HCT116 (cell line): ENCODE data around the gene COA7. TPM values are rescaled to one million over a fixed set of nuclear protein-coding genes. Genes with fewer than 3 reads are reported as not detected.

Source experiments
- ATAC-seq: fragments of 200-7000 bp; cut with Tn5 transposase; 2 replicates; pipeline ENCODE4 v1.9.1; 2020; ENCODE audit warnings: mild to moderate bottlenecking, moderate library complexity
- BruUV-seq: library from RNA; stranded (reverse); fragments of 400-500 nt; replicated peaks from 2 replicates; lab custom pipeline; 2021; lab: Mats Ljungman, UMichigan
- CTCF ChIA-PET: fragments of 300-600 bp; sonication (Branson Sonifier 250); formaldehyde crosslinking; loops from one replicate; lab custom pipeline; 2021; ENCODE audit warnings: antibody characterized with exemption; lab: Charles Lee
- POLR2A ChIA-PET: fragments of 300-600, 350-600 bp; sonication (Branson Sonifier 250); formaldehyde crosslinking; loops from one replicate; lab custom pipeline; 2021; ENCODE audit warnings: antibody characterized with exemption; lab: Charles Lee
- RAD21 ChIA-PET, 2 experiments: fragments of 300-600 bp; sonication (Branson Sonifier 250); formaldehyde crosslinking; loops; one replicate each; lab custom pipeline; 2023; ENCODE audit warnings: low total read pairs in 2 of 2; ENCODE audit not compliant: uncharacterized antibody in 2 of 2, unreplicated experiment in 2 of 2, low non-redundant PET in 1 of 2; lab: Charles Lee
- DNase-seq: peaks from one replicate; pipeline ENCODE4 v3.0.0-alpha.2; 2010; ENCODE audit warnings: low read depth, low spot score
- H2AFZ ChIP-seq: fragments of 200-600 bp; shearing (Covaris generic), sonication (generic); 2 replicates; pipeline ENCODE4 v1.6.1; 2017; ENCODE audit warnings: low read depth, mixed run types, mixed read lengths, antibody characterized with exemption, low read length; ENCODE audit not compliant: poor library complexity, severe bottlenecking
- H3K27ac ChIP-seq: 2 replicates; pipeline ENCODE4 v1.5.1; 2012; ENCODE audit warnings: low read depth, low read length
- H3K27me3 ChIP-seq: fragments of 200-600 bp; sonication (generic); 2 replicates; pipeline ENCODE4 v1.6.1; 2016; ENCODE audit warnings: mixed run types, low read length, mixed read lengths; ENCODE audit not compliant: insufficient read depth
- H3K36me3 ChIP-seq, 2 experiments: fragments of 200-500 bp in 1 of 2; fragments of 200-600 bp in 1 of 2; sonication (Bioruptor generic) in 1 of 2; sonication (generic) in 1 of 2; 2 replicates each; pipeline versions ENCODE4 v1.5.1 to v1.6.1; 2014 to 2016; ENCODE audit warnings: low read length in 2 of 2, inconsistent platforms in 1 of 2, mixed read lengths in 1 of 2, mixed run types in 1 of 2; ENCODE audit not compliant: insufficient read depth in 2 of 2, control insufficient read depth in 1 of 2
- H3K4me1 ChIP-seq, 2 experiments: fragments of 200-600 bp in 1 of 2; sonication (generic) in 1 of 2; 2 replicates each; pipeline versions ENCODE4 v1.5.1 to v1.6.1; 2012 to 2017; ENCODE audit warnings: low read length in 2 of 2, inconsistent platforms in 1 of 2, mild to moderate bottlenecking in 1 of 2, mixed read lengths in 1 of 2, mixed run types in 1 of 2, moderate library complexity in 1 of 2; ENCODE audit not compliant: insufficient read depth in 2 of 2, control insufficient read depth in 1 of 2
- H3K4me2 ChIP-seq: fragments of 200-600 bp; sonication (generic); 2 replicates; pipeline ENCODE4 v1.6.1; 2017; ENCODE audit warnings: mixed run types, low read length, mixed read lengths
- H3K4me3 ChIP-seq, 2 experiments: fragments of 200-600 bp in 1 of 2; sonication (generic) in 1 of 2; replicated peaks in 1 of 2; 2 replicates each; pipeline ENCODE4 v1.5.1; 2011 to 2016; ENCODE audit warnings: low read length in 2 of 2, control low read depth in 1 of 2, low read depth in 1 of 2, mild to moderate bottlenecking in 1 of 2, mixed read lengths in 1 of 2, mixed run types in 1 of 2
- H3K79me2 ChIP-seq: fragments of 200-600 bp; sonication (generic); 2 replicates; pipeline ENCODE4 v1.6.1; 2017; ENCODE audit warnings: mild to moderate bottlenecking, mixed run types, low read length, moderate library complexity, mixed read lengths; ENCODE audit not compliant: insufficient read depth
- H3K9ac ChIP-seq: fragments of 200-600 bp; sonication (generic); 2 replicates; pipeline ENCODE4 v1.6.1; 2016; ENCODE audit warnings: low read length, mixed read lengths
- H3K9me2 ChIP-seq: fragments of 200-600 bp; sonication (generic), shearing (Covaris generic); 2 replicates; pipeline ENCODE4 v1.6.1; 2017; ENCODE audit warnings: mixed run types, mild to moderate bottlenecking, moderate library complexity; ENCODE audit not compliant: insufficient read depth
- H3K9me3 ChIP-seq, 2 experiments: fragments of 200-500 bp in 1 of 2; fragments of 200-600 bp in 1 of 2; sonication (Bioruptor generic) in 1 of 2; sonication (generic) in 1 of 2; 2 replicates each; pipeline ENCODE4 v1.6.1; 2014 to 2017; ENCODE audit warnings: low read length in 2 of 2, mixed read lengths in 2 of 2, inconsistent platforms in 1 of 2, low read depth in 1 of 2, mild to moderate bottlenecking in 1 of 2, mixed run types in 1 of 2, moderate library complexity in 1 of 2; ENCODE audit not compliant: control insufficient read depth in 1 of 2, insufficient read depth in 1 of 2
- H4K20me1 ChIP-seq: fragments of 200-600 bp; sonication (generic), shearing (Covaris generic); 2 replicates; pipeline ENCODE4 v1.6.1; 2017; ENCODE audit warnings: mixed run types, mild to moderate bottlenecking, moderate library complexity; ENCODE audit not compliant: insufficient read depth
- CEBPB ChIP-seq: IDR thresholded peaks from 2 replicates; pipeline ENCODE4 v1.6.1; 2012; ENCODE audit warnings: low read depth
- FOSL1 ChIP-seq: IDR thresholded peaks from 2 replicates; pipeline ENCODE4 v1.6.1; 2012; ENCODE audit warnings: low read depth
- JUND ChIP-seq: IDR thresholded peaks from 2 replicates; pipeline ENCODE4 v1.6.1; 2012
- RAD21 ChIP-seq: IDR thresholded peaks from 2 replicates; pipeline ENCODE4 v1.6.1; 2012; ENCODE audit warnings: low read depth, mild to moderate bottlenecking
- SP1 ChIP-seq: IDR thresholded peaks from 2 replicates; pipeline ENCODE4 v1.6.1; 2012; ENCODE audit warnings: low read depth
- ZFX ChIP-seq: fragments of 450-650 bp; IDR thresholded peaks from 2 replicates; pipeline ENCODE4 v1.6.1; 2017
- ZNF274 ChIP-seq: fragments of 200-500 bp; sonication (Bioruptor generic); IDR thresholded peaks from 2 replicates; pipeline ENCODE4 v1.6.1; 2014; ENCODE audit warnings: mild to moderate bottlenecking, low read depth, low read length, inconsistent platforms
- intact Hi-C: fragments of 100-400 bp; cut with micrococcal nuclease; formaldehyde crosslinking; loops from 2 replicates; pipeline ENCODE4 v1.10.0; 2022
- total RNA-seq: library from RNA; stranded (reverse); gene quantifications from one replicate; pipeline ENCODE4 v1.2.1, GENCODE V29; 2021; ENCODE audit not compliant: unreplicated experiment
- TF ChIP-seq, protein P1 (sequence below): IDR thresholded peaks from 2 replicates; pipeline ENCODE4 v1.6.1; 2012; ENCODE audit warnings: low read depth
- TF ChIP-seq, protein P2 (sequence below), 3 experiments: fragments of 200-600 bp in 1 of 3; sonication (generic) in 1 of 3; IDR thresholded peaks in 2 of 3; conservative IDR thresholded peaks in 1 of 3; 2 replicates each; pipeline ENCODE4 v1.5.1; 2012 to 2017; ENCODE audit warnings: low read depth in 2 of 3, low read length in 2 of 3, antibody characterized with exemption in 1 of 3, borderline replicate concordance in 1 of 3, control low read depth in 1 of 3, mild to moderate bottlenecking in 1 of 3, mixed read lengths in 1 of 3, mixed run types in 1 of 3, moderate library complexity in 1 of 3; ENCODE audit not compliant: insufficient read depth in 1 of 3
- TF ChIP-seq, protein P3 (sequence below): IDR thresholded peaks from 2 replicates; pipeline ENCODE4 v1.6.1; 2012

The COA7 gene
- total RNA-seq, 1 experiment from 2014 or later: 43.6 TPM

DNA sequence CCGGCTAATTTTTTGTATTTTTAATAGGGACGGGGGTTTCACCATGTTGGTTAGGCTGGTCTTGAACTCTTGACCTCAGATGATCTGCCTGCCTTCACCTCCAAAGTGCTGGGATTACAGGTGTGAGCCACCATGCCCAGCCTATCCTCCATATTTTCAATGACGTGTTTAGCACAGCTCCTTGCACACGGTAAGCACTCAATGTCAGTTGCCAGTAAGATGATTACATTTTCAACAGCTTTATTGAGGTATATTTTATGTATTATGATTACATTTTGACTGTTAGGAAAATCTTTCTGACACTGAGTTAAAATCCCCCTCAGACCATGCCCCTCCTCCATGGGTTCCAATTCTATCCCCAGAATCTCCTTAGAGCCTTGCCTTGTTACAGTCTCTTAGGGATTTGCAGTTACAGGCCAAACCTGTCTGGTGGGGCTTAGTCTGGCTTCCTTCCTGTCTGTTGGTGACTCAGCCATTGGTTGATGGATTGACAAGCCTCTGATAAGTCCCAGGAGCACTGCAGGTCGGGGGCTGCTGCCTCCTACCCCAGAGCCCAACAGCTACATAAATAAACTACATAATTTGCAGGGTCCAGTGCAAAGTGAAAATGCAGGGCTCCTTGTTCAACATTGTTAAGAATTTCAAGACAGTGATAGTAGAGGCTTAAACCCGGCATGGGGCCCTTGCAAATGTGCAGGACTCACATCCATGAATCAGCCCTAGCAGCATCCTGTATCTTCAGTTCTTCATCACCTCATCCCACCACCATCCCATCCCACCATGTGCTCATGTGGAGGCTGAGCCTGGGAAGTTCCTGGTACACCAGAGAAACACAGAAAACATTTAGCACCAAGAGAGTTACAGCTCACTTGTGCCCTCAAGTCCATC is 23.4 kb downstream of the COA7 start:
- no peak overlapping the region for H2AFZ ChIP-seq
- H3K4me3 ChIP-seq: no peak overlapping the region
- no peaks in the 10 kb centered on the region for H3K79me2 ChIP-seq
- no peaks in the 10 kb centered on the region for H3K9me3 ChIP-seq
- no peaks in the 10 kb centered on the region for H3K9me2 ChIP-seq
- H4K20me1 ChIP-seq: no peaks in the 10 kb centered on the region
- DNase-seq (no peak), ATAC-seq (peak; percentile 85)
- BruUV-seq: no TSS peak
- TF ChIP-seq SP1: peak; percentile 66
- no peak for TF ChIP-seq ZFX
- peak; percentile 59 for TF ChIP-seq JUND
- TF ChIP-seq, protein P1, sequence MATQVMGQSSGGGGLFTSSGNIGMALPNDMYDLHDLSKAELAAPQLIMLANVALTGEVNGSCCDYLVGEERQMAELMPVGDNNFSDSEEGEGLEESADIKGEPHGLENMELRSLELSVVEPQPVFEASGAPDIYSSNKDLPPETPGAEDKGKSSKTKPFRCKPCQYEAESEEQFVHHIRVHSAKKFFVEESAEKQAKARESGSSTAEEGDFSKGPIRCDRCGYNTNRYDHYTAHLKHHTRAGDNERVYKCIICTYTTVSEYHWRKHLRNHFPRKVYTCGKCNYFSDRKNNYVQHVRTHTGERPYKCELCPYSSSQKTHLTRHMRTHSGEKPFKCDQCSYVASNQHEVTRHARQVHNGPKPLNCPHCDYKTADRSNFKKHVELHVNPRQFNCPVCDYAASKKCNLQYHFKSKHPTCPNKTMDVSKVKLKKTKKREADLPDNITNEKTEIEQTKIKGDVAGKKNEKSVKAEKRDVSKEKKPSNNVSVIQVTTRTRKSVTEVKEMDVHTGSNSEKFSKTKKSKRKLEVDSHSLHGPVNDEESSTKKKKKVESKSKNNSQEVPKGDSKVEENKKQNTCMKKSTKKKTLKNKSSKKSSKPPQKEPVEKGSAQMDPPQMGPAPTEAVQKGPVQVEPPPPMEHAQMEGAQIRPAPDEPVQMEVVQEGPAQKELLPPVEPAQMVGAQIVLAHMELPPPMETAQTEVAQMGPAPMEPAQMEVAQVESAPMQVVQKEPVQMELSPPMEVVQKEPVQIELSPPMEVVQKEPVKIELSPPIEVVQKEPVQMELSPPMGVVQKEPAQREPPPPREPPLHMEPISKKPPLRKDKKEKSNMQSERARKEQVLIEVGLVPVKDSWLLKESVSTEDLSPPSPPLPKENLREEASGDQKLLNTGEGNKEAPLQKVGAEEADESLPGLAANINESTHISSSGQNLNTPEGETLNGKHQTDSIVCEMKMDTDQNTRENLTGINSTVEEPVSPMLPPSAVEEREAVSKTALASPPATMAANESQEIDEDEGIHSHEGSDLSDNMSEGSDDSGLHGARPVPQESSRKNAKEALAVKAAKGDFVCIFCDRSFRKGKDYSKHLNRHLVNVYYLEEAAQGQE: no peak
- TF ChIP-seq, protein P2, sequence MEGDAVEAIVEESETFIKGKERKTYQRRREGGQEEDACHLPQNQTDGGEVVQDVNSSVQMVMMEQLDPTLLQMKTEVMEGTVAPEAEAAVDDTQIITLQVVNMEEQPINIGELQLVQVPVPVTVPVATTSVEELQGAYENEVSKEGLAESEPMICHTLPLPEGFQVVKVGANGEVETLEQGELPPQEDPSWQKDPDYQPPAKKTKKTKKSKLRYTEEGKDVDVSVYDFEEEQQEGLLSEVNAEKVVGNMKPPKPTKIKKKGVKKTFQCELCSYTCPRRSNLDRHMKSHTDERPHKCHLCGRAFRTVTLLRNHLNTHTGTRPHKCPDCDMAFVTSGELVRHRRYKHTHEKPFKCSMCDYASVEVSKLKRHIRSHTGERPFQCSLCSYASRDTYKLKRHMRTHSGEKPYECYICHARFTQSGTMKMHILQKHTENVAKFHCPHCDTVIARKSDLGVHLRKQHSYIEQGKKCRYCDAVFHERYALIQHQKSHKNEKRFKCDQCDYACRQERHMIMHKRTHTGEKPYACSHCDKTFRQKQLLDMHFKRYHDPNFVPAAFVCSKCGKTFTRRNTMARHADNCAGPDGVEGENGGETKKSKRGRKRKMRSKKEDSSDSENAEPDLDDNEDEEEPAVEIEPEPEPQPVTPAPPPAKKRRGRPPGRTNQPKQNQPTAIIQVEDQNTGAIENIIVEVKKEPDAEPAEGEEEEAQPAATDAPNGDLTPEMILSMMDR (IDR thresholded peaks at IDR 0.05 in 2 of 3, conservative IDR thresholded peaks at IDR 0.05 in 1 of 3; ENCODE audit: borderline replicate concordance in 1 of 3, insufficient read depth in 1 of 3, low read depth in 2 of 3, low read length in 2 of 3): no peak
- TF ChIP-seq, protein P3, sequence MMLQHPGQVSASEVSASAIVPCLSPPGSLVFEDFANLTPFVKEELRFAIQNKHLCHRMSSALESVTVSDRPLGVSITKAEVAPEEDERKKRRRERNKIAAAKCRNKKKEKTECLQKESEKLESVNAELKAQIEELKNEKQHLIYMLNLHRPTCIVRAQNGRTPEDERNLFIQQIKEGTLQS: no peak
- TF ChIP-seq CEBPB: no peak
- TF ChIP-seq ZNF274: no peak
- TF ChIP-seq RAD21: 0 out of 2 replicates have a peak, but pooled peaks have one; percentile 16
- peak; percentile 45; the same call in 1 of the 2 replicates for TF ChIP-seq FOSL1
- CTCF ChIA-PET: no interaction called here
- H3K4me2 ChIP-seq: peak overlapping the region; percentile 37
- intact Hi-C loops: no loop called here
- H3K36me3 ChIP-seq: no peaks in the 10 kb centered on the region
- RAD21 ChIA-PET: no interaction called here
- H3K27ac ChIP-seq: no peak overlapping the region
- no peaks in the 10 kb centered on the region for H3K27me3 ChIP-seq
- POLR2A ChIA-PET: no interaction called here
- no peak overlapping the region for H3K9ac ChIP-seq
- H3K4me1 ChIP-seq: peaks cover 8 to 13% of the 10 kb centered on the region in 2 experiments; a peak in 3 of 4 replicates
